ENCODE results near the gene DAB2IP.

The DAB2IP gene

DNA sequence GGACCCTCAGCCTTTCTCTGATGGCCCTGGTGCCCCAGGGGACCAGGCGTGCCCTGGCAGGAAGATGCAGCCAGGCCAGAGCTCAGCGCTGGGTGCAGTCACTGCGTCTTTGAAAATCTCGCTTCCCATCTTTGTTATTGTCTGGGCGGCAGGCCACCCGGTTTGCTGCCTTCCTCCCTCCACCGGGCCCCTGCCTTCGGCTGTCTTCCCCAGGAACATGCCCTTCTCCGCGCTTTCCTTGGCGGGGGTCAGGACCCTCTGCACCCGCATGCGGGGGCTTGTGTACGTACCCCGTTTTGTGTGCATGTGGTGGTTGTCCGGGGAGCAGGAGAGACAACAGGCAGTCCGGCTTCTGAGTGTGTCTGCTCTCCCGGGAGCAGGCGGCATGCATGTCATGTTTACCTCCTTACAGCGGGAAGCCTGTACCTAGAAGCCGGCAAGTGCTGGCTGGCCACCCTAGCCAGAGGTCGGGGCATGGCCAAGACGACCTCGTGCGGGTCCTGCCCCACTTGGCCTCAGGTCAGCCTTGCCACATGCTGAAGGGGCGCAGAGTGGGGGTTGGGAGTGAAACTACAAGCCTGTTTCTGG, 49.5 kb downstream of the DAB2IP start:
- DNase-seq (ENCODE audit: low spot score) = no peak
- Histone ChIP-seq H3K9me3 (replicated peaks in 1 of 2; ENCODE audit: control insufficient read depth in 2 of 2, insufficient read depth in 1 of 2, low read depth in 1 of 2, low read length in 2 of 2) (no peaks in the 10 kb centered on the region), H3K27ac (replicated peaks; ENCODE audit: low read length) (no peak overlapping the region), H4K91ac (ENCODE audit: low read depth, low read length, poor library complexity) (no peak overlapping the region), H2BK5ac (ENCODE audit: low read length) (no peak overlapping the region), H3K79me1 (ENCODE audit: low read depth, low read length) (peaks cover 21% of the 10 kb centered on the region), H3K27me3 (ENCODE audit: control insufficient read depth in 3 of 3, insufficient read depth in 3 of 3, low read depth in 1 of 3, low read length in 3 of 3) (no peaks in the 10 kb centered on the region), H2BK120ac (ENCODE audit: low read depth, low read length) (no peak overlapping the region), H3K36me3 (replicated peaks in 1 of 2; ENCODE audit: control insufficient read depth in 2 of 2, insufficient read depth in 2 of 2, low read length in 2 of 2) (peaks cover 1 to 11% of the 10 kb centered on the region in 2 donors), H3K4me1 (ENCODE audit: control insufficient read depth in 2 of 2, insufficient read depth in 1 of 2, low read depth in 1 of 2, low read length in 2 of 2) (peaks cover 13 to 18% of the 10 kb centered on the region in 2 donors), H3K9ac (ENCODE audit: low read depth, low read length, poor library complexity) (no peak overlapping the region), H3K4ac (ENCODE audit: low read length) (no peak overlapping the region), H4K8ac (ENCODE audit: low read depth, low read length) (no peak overlapping the region), H3K18ac (ENCODE audit: low read length) (no peak overlapping the region), H2BK12ac (ENCODE audit: low read length) (no peak overlapping the region), H2BK15ac (ENCODE audit: low read length) (no peak overlapping the region), H3K4me2 (ENCODE audit: insufficient read depth, low read length, poor library complexity, severe bottlenecking) (no peak overlapping the region), H3K23ac (ENCODE audit: low read depth, low read length, poor library complexity) (no peak overlapping the region), H2AK5ac (ENCODE audit: low read depth, low read length) (no peak overlapping the region), H3K14ac (ENCODE audit: low read length) (no peak overlapping the region), H2AFZ (ENCODE audit: low read length) (no peak overlapping the region), H3K4me3 (ENCODE audit: low read length in 2 of 2) (no peak overlapping the region)
- WGBS, 2 donors (ENCODE audit: extremely low coverage in 2 of 2, insufficient read length in 2 of 2, insufficient replicate concordance in 1 of 2) = no CpG with 5 or more reads among the region's 26 CpGs

DNA sequence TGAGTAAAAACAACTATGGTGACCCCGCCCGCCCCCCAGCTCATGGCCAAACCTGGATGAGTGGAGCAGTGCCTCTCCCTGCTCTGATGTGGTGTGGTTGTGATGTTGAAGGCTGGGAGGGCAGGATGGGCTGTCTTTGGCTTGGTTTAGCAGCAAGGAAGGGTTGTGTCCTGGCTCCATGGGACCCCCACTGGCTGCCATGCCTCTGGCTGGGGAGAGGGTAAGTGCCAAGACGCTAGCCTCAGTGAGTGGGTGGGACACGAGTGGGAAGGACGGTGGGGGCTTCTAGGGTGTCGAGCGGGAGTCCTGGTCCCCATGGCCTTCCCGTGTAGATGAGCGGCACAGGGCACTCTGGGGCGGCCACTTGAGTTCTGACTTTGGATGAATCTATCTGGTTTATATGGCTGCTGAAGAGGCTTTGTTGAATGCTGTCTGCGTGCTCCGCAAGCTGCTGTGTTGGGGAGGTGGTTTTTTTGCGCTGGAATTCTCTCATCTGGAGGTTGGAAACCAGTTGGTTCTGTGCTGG, 50.4 kb downstream of the DAB2IP start:
- H3K4me1 ChIP-seq (ENCODE audit: control insufficient read depth in 2 of 2, insufficient read depth in 1 of 2, low read depth in 1 of 2, low read length in 2 of 2) = peaks cover 17 to 18% of the 10 kb centered on the region in 2 donors
- H2BK120ac ChIP-seq (ENCODE audit: low read depth, low read length) = no peak overlapping the region
- no peak overlapping the region for H3K9ac ChIP-seq (ENCODE audit: low read depth, low read length, poor library complexity)
- no peak overlapping the region for H2AK5ac ChIP-seq (ENCODE audit: low read depth, low read length)
- no peak overlapping the region for H2BK12ac ChIP-seq (ENCODE audit: low read length)
- H3K27me3 ChIP-seq (ENCODE audit: control insufficient read depth in 3 of 3, insufficient read depth in 3 of 3, low read depth in 1 of 3, low read length in 3 of 3) = no peaks in the 10 kb centered on the region
- no peak overlapping the region for H3K23ac ChIP-seq (ENCODE audit: low read depth, low read length, poor library complexity)
- peaks cover 24% of the 10 kb centered on the region for H3K79me1 ChIP-seq (ENCODE audit: low read depth, low read length)
- no peak overlapping the region for H3K18ac ChIP-seq (ENCODE audit: low read length)
- no peaks in the 10 kb centered on the region for H3K9me3 ChIP-seq (replicated peaks in 1 of 2; ENCODE audit: control insufficient read depth in 2 of 2, insufficient read depth in 1 of 2, low read depth in 1 of 2, low read length in 2 of 2)
- no peak overlapping the region for H4K91ac ChIP-seq (ENCODE audit: low read depth, low read length, poor library complexity)
- no peak overlapping the region for H3K27ac ChIP-seq (replicated peaks; ENCODE audit: low read length)
- H3K4me2 ChIP-seq (ENCODE audit: insufficient read depth, low read length, poor library complexity, severe bottlenecking) = no peak overlapping the region
- H3K4ac ChIP-seq (ENCODE audit: low read length) = no peak overlapping the region
- no peak overlapping the region for H4K8ac ChIP-seq (ENCODE audit: low read depth, low read length)
- no peak overlapping the region for H2BK15ac ChIP-seq (ENCODE audit: low read length)
- H3K14ac ChIP-seq (ENCODE audit: low read length) = no peak overlapping the region
- H3K4me3 ChIP-seq (ENCODE audit: low read length in 2 of 2) = no peak overlapping the region
- H2BK5ac ChIP-seq (ENCODE audit: low read length) = no peak overlapping the region
- WGBS, 2 donors (ENCODE audit: extremely low coverage in 2 of 2, insufficient read length in 2 of 2, insufficient replicate concordance in 1 of 2) = no CpG with 5 or more reads among the region's 13 CpGs
- H2AFZ ChIP-seq (ENCODE audit: low read length) = no peak overlapping the region
- DNase-seq (ENCODE audit: low spot score) = no peak
- H3K36me3 ChIP-seq (replicated peaks in 1 of 2; ENCODE audit: control insufficient read depth in 2 of 2, insufficient read depth in 2 of 2, low read length in 2 of 2) = peaks cover 1 to 14% of the 10 kb centered on the region in 2 donors

DNA sequence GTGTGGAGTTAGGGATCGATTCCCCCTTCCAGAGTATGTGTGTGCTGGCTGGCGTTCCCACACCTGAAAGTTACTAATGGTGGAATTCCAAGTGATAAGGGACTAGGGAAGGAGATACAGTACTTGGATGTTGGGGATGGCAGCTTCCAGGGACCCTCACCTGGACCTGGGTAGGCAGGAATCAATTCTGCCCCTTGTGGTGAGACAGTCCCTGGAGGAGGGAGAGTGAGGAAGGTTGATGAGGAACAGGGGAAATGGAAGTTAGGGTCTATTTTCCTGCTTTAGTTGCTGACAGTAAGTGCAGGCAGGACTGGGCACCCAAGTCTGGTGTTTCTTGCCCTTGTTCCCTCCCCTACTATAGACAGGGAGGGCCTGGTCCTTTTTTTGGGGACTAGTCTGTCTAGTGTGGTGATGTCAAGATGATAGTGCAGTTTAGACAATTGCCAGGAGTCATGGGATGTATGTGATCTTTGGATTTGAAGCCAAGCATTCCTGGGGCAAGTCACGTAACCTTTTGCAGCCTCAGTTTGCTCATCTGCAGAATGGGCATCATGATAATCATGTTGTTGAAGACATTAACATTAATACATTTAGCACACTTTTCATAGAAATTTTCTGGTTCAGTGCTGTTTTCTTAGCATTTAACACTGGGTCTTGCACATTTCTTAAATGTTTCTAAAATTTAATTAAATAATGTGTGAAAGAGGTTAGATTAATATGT, 51.7 kb downstream of the DAB2IP start:
- H3K36me3 ChIP-seq (replicated peaks in 1 of 2; ENCODE audit: control insufficient read depth in 2 of 2, insufficient read depth in 2 of 2, low read length in 2 of 2) = peaks cover 1 to 17% of the 10 kb centered on the region in 2 donors
- peaks cover 23% of the 10 kb centered on the region for H3K79me1 ChIP-seq (ENCODE audit: low read depth, low read length)
- no peaks in the 10 kb centered on the region for H3K9me3 ChIP-seq (replicated peaks in 1 of 2; ENCODE audit: control insufficient read depth in 2 of 2, insufficient read depth in 1 of 2, low read depth in 1 of 2, low read length in 2 of 2)
- H2BK12ac ChIP-seq (ENCODE audit: low read length) = no peak overlapping the region
- no peak for DNase-seq (ENCODE audit: low spot score)
- no peak overlapping the region for H2AK5ac ChIP-seq (ENCODE audit: low read depth, low read length)
- no peak overlapping the region for H3K4me3 ChIP-seq (ENCODE audit: low read length in 2 of 2)
- WGBS, 2 donors (ENCODE audit: extremely low coverage in 2 of 2, insufficient read length in 2 of 2, insufficient replicate concordance in 1 of 2) = no CpG with 5 or more reads among the region's 3 CpGs
- H3K18ac ChIP-seq (ENCODE audit: low read length) = no peak overlapping the region
- H2BK120ac ChIP-seq (ENCODE audit: low read depth, low read length) = no peak overlapping the region
- H2BK15ac ChIP-seq (ENCODE audit: low read length) = no peak overlapping the region
- H4K91ac ChIP-seq (ENCODE audit: low read depth, low read length, poor library complexity) = no peak overlapping the region
- no peak overlapping the region for H4K8ac ChIP-seq (ENCODE audit: low read depth, low read length)
- H3K4me1 ChIP-seq (ENCODE audit: control insufficient read depth in 2 of 2, insufficient read depth in 1 of 2, low read depth in 1 of 2, low read length in 2 of 2) = peaks cover 16 to 18% of the 10 kb centered on the region in 2 donors
- no peak overlapping the region for H3K23ac ChIP-seq (ENCODE audit: low read depth, low read length, poor library complexity)
- no peak overlapping the region for H3K4ac ChIP-seq (ENCODE audit: low read length)
- H3K27me3 ChIP-seq (ENCODE audit: control insufficient read depth in 3 of 3, insufficient read depth in 3 of 3, low read depth in 1 of 3, low read length in 3 of 3) = no peaks in the 10 kb centered on the region
- H2BK5ac ChIP-seq (ENCODE audit: low read length) = no peak overlapping the region
- no peak overlapping the region for H3K27ac ChIP-seq (replicated peaks; ENCODE audit: low read length)
- no peak overlapping the region for H2AFZ ChIP-seq (ENCODE audit: low read length)
- no peak overlapping the region for H3K4me2 ChIP-seq (ENCODE audit: insufficient read depth, low read length, poor library complexity, severe bottlenecking)
- no peak overlapping the region for H3K9ac ChIP-seq (ENCODE audit: low read depth, low read length, poor library complexity)
- no peak overlapping the region for H3K14ac ChIP-seq (ENCODE audit: low read length)

- Histone ChIP-seq H3K4ac (ENCODE audit: low read length) (no peak overlapping the region), H3K18ac (ENCODE audit: low read length) (no peak overlapping the region), H2AFZ (ENCODE audit: low read length) (no peak overlapping the region), H3K9ac (ENCODE audit: low read depth, low read length, poor library complexity) (no peak overlapping the region), H3K27ac (replicated peaks; ENCODE audit: low read length) (no peak overlapping the region), H4K91ac (ENCODE audit: low read depth, low read length, poor library complexity) (no peak overlapping the region), H3K36me3 (replicated peaks in 1 of 2; ENCODE audit: control insufficient read depth in 2 of 2, insufficient read depth in 2 of 2, low read length in 2 of 2) (peaks cover 1 to 26% of the 10 kb centered on the region in 2 donors), H2BK120ac (ENCODE audit: low read depth, low read length) (no peak overlapping the region), H3K79me1 (ENCODE audit: low read depth, low read length) (peaks cover 23% of the 10 kb centered on the region), H3K27me3 (ENCODE audit: control insufficient read depth in 3 of 3, insufficient read depth in 3 of 3, low read depth in 1 of 3, low read length in 3 of 3) (no peaks in the 10 kb centered on the region), H2BK5ac (ENCODE audit: low read length) (no peak overlapping the region), H4K8ac (ENCODE audit: low read depth, low read length) (no peak overlapping the region), H3K4me3 (ENCODE audit: low read length in 2 of 2) (no peak overlapping the region), H3K9me3 (replicated peaks in 1 of 2; ENCODE audit: control insufficient read depth in 2 of 2, insufficient read depth in 1 of 2, low read depth in 1 of 2, low read length in 2 of 2) (no peaks in the 10 kb centered on the region), H3K14ac (ENCODE audit: low read length) (no peak overlapping the region), H2BK12ac (ENCODE audit: low read length) (no peak overlapping the region), H3K4me1 (ENCODE audit: control insufficient read depth in 2 of 2, insufficient read depth in 1 of 2, low read depth in 1 of 2, low read length in 2 of 2) (peaks cover 18% of the 10 kb centered on the region in 2 donors), H3K4me2 (ENCODE audit: insufficient read depth, low read length, poor library complexity, severe bottlenecking) (no peak overlapping the region), H2AK5ac (ENCODE audit: low read depth, low read length) (no peak overlapping the region), H3K23ac (ENCODE audit: low read depth, low read length, poor library complexity) (no peak overlapping the region), H2BK15ac (ENCODE audit: low read length) (no peak overlapping the region)
- no CpG with 5 or more reads among the region's 3 CpGs for WGBS, 2 donors (ENCODE audit: extremely low coverage in 2 of 2, insufficient read length in 2 of 2, insufficient replicate concordance in 1 of 2)
- DNase-seq (ENCODE audit: low spot score) = no peak
Observed at GRCh38 chr9:121704281-121704680, 52.8 kb downstream of the DAB2IP start.
